Epithelial cell of proximal tubule (primary cell): ENCODE results near the gene THAP11. TPM values are rescaled to one million over a fixed set of nuclear protein-coding genes. Genes with fewer than 3 reads are reported as not detected.
A peak's percentile ranks its signal among the peaks of the same experiment; 100 is the strongest.

Source experiments
- DNase-seq: peaks from one replicate; pipeline ENCODE4 v3.0.0-alpha.2; 2011; ENCODE audit warnings: low read depth
- H3K4me3 ChIP-seq: 2 replicates; pipeline ENCODE4 v1.5.1; 2011; ENCODE audit warnings: low read depth, mild to moderate bottlenecking, low read length
- total RNA-seq: library from RNA; depleted of rRNA; stranded (reverse); fragments of >200 nt; gene quantifications from 2 replicates; pipeline ENCODE4 v1.2.3, GENCODE V29; 2015
- TF ChIP-seq, protein P1 (sequence below): conservative IDR thresholded peaks from 2 replicates; pipeline ENCODE4 v1.5.1; 2012; ENCODE audit warnings: low read depth, mild to moderate bottlenecking, low read length

THAP11 gene
- total RNA-seq, 1 donor from 2014 or later = 33.7 TPM

GRCh38 chr16:67883146-67883871 lies 41.2 kb downstream of the THAP11 start:
- H3K4me3 ChIP-seq = no peak overlapping the region
- TF ChIP-seq, protein P1, sequence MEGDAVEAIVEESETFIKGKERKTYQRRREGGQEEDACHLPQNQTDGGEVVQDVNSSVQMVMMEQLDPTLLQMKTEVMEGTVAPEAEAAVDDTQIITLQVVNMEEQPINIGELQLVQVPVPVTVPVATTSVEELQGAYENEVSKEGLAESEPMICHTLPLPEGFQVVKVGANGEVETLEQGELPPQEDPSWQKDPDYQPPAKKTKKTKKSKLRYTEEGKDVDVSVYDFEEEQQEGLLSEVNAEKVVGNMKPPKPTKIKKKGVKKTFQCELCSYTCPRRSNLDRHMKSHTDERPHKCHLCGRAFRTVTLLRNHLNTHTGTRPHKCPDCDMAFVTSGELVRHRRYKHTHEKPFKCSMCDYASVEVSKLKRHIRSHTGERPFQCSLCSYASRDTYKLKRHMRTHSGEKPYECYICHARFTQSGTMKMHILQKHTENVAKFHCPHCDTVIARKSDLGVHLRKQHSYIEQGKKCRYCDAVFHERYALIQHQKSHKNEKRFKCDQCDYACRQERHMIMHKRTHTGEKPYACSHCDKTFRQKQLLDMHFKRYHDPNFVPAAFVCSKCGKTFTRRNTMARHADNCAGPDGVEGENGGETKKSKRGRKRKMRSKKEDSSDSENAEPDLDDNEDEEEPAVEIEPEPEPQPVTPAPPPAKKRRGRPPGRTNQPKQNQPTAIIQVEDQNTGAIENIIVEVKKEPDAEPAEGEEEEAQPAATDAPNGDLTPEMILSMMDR = no peak
- no peak for DNase-seq

GRCh38 chr16:67883872-67884261 lies 41.7 kb downstream of the THAP11 start:
- H3K4me3 ChIP-seq = no peak overlapping the region
- DNase-seq = no peak
- TF ChIP-seq, protein P1 = peak; percentile 91

- H3K4me3 ChIP-seq = no peak within 1 kb of the TSS
- TF ChIP-seq, protein P1 = no peak
- no peak for DNase-seq
These were observed 42.6 kb downstream of the THAP11 start, which contains the start of gene NRN1L for GRCh38 chr16:67884684-67885083. TSS of gene NRN1L (plus strand) at chr16:67884885. CDS start at chr16:67884904, 19 bp downstream.

DNA sequence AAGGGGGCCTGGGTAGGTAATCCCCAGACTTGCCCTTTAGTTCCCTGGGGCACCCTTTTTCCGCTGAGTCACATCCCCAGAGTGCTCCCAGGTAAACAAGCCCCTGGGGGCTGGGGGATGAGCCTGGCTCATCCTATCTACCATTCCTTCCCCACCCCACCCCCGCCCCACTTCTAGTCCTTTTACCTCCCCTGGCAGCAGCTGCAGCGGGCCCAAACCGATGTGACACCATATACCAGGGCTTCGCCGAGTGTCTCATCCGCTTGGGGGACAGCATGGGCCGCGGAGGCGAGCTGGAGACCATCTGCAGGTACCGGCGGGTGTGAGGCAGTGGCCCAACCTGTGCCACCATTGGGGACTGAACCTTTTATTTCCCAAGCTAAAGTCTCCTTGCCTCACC lies 43.4 kb downstream of the THAP11 start:
- DNase-seq = no peak
- TF ChIP-seq, protein P1 = no peak
- H3K4me3 ChIP-seq = no peak overlapping the region

DNA sequence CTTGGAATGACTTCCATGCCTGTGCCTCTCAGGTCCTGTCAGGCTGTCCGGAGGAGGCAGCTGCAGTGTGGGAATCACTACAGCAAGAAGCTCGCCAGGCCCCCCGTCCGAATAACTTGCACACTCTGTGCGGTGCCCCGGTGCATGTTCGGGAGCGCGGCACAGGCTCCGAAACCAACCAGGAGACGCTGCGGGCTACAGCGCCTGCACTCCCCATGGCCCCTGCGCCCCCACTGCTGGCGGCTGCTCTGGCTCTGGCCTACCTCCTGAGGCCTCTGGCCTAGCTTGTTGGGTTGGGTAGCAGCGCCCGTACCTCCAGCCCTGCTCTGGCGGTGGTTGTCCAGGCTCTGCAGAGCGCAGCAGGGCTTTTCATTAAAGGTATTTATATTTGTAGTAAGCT lies 43.9 kb downstream of the THAP11 start:
- TF ChIP-seq, protein P1 = no peak
- no peak for DNase-seq
- no peak overlapping the region for H3K4me3 ChIP-seq

DNA sequence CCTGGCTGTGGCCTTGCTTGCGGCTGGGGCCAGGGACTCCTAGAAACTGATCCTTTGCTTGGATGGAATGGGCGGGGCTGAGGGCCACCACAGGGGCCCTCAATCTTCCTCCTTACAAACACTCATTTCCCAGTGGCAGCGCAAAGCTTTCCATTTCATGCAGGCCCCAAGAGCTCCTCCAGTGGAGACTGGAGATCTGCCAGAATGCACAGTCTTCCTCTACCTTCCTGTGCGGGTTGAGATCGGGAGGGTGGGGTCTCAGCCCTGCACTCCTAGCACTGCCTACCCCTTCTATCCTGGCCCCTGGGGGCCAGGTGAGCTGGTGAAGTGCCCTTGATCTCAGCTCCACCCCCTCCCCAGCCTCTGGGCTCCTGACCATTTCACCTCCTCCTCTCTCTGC lies 44.3 kb downstream of the THAP11 start:
- TF ChIP-seq, protein P1 = no peak
- H3K4me3 ChIP-seq = no peak overlapping the region
- no peak for DNase-seq

DNA sequence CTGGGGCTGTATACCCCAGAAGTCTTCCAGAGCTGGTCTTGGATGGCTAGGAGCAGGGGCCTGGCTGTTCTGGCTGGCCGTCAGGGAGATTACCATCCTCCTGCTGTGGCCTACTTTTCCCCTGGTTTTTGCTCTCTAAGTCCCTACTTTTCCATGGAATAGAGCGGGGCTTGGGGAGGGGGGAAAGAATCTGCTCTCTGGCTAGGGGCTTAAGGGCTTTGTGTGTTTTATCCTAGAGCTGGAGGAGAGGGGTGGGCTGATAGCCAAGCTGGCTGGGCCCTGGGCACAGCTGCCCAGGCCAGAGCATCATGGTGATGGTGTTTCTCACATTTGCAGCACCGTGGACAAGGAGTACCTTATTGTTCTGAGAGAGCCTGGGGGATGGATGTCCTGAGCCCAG lies 46.2 kb downstream of the THAP11 start:
- TF ChIP-seq, protein P1 = no peak
- no peak overlapping the region for H3K4me3 ChIP-seq
- no peak for DNase-seq
